ENCODE data around the gene EPHA5. TPM values are rescaled to one million over a fixed set of nuclear protein-coding genes. Genes with fewer than 3 reads are reported as not detected.

Gene EPHA5
- total RNA-seq, 1 experiment from 2014 or later, result not detected

GRCh38 chr4:65498606-65499005, 171.7 kb downstream of the EPHA5 start:
- ATAC-seq (no peak), DNase-seq (ENCODE audit: low read depth, low spot score) (no peak)
- H3K9ac ChIP-seq (ENCODE audit: low read length), result no peak overlapping the region
- no peaks in the 10 kb centered on the region for H3K4me1 ChIP-seq (ENCODE audit: control insufficient read depth in 1 of 2, insufficient read depth in 2 of 2, low read length in 2 of 2)
- H3K9me2 ChIP-seq (ENCODE audit: insufficient read depth), result no peaks in the 10 kb centered on the region
- no peak overlapping the region for H3K4me3 ChIP-seq (replicated peaks in 1 of 2; ENCODE audit: low read depth in 1 of 2, low read length in 2 of 2)
- ChIA-PET POLR2A (no interaction called here), CTCF (no interaction called here), RAD21 (ENCODE audit: low non-redundant PET in 1 of 2, low total read pairs in 2 of 2, uncharacterized antibody in 2 of 2, unreplicated experiment in 2 of 2) (no interaction called here)
- no peaks in the 10 kb centered on the region for H3K27me3 ChIP-seq (ENCODE audit: insufficient read depth, low read length)
- peaks cover 0 to 16% of the 10 kb centered on the region in 2 experiments; a peak in 2 of 4 replicates for H3K9me3 ChIP-seq (ENCODE audit: control insufficient read depth in 1 of 2, insufficient read depth in 1 of 2, low read depth in 1 of 2, low read length in 2 of 2)
- H3K4me2 ChIP-seq (ENCODE audit: low read length), result no peak overlapping the region
- TF ChIP-seq SRF (IDR thresholded peaks at IDR 0.05; ENCODE audit: low read depth) (no peak), TCF7L2 (IDR thresholded peaks at IDR 0.05; ENCODE audit: borderline replicate concordance, extremely low read depth, insufficient read depth, insufficient read length) (no peak), ZNF274 (IDR thresholded peaks at IDR 0.05; ENCODE audit: low read depth, low read length) (no peak), REST (IDR thresholded peaks at IDR 0.05; ENCODE audit: low read depth) (no peak), YY1 (IDR thresholded peaks at IDR 0.05; ENCODE audit: extremely low read depth, insufficient replicate concordance, low read depth, low read length) (no peak), CTCF (IDR thresholded peaks at IDR 0.05 in 2 of 3, conservative IDR thresholded peaks at IDR 0.05 in 1 of 3; ENCODE audit: borderline replicate concordance in 1 of 3, insufficient read depth in 1 of 3, low read depth in 2 of 3, low read length in 2 of 3) (no peak), MAX (IDR thresholded peaks at IDR 0.05) (no peak), CEBPB (IDR thresholded peaks at IDR 0.05; ENCODE audit: low read depth) (no peak), POLR2A (IDR thresholded peaks at IDR 0.05; ENCODE audit: borderline replicate concordance, extremely low read depth, insufficient read depth, insufficient read length) (no peak), SP1 (IDR thresholded peaks at IDR 0.05; ENCODE audit: low read depth) (no peak), EZH2phosphoT487 (IDR thresholded peaks at IDR 0.05; ENCODE audit: borderline replicate concordance) (no peak), RAD21 (IDR thresholded peaks at IDR 0.05; ENCODE audit: low read depth) (no peak), SIN3A (IDR thresholded peaks at IDR 0.05; ENCODE audit: low read depth) (no peak), CBX3 (IDR thresholded peaks at IDR 0.05; ENCODE audit: low read depth) (no peak), ELF1 (IDR thresholded peaks at IDR 0.05; ENCODE audit: borderline replicate concordance, low read depth) (no peak), EZH2 (IDR thresholded peaks at IDR 0.05) (no peak), ZBTB33 (IDR thresholded peaks at IDR 0.05; ENCODE audit: extremely low read depth, insufficient replicate concordance, low read length) (no peak), JUND (IDR thresholded peaks at IDR 0.05) (no peak), FOSL1 (IDR thresholded peaks at IDR 0.05; ENCODE audit: low read depth) (no peak)
- no peak overlapping the region for H3K27ac ChIP-seq (ENCODE audit: low read depth, low read length)
- intact Hi-C loops (cut with micrococcal nuclease), result no loop called here
- BruUV-seq (replicated peaks), result no TSS peak
- no peak overlapping the region for H2AFZ ChIP-seq (ENCODE audit: low read depth, low read length, poor library complexity, severe bottlenecking)
- no peaks in the 10 kb centered on the region for H3K79me2 ChIP-seq (ENCODE audit: insufficient read depth, low read length)
- no peaks in the 10 kb centered on the region for H4K20me1 ChIP-seq (ENCODE audit: insufficient read depth)
- no peaks in the 10 kb centered on the region for H3K36me3 ChIP-seq (ENCODE audit: control insufficient read depth in 1 of 2, insufficient read depth in 2 of 2, low read length in 2 of 2)

All from HCT116 (cell line).